GM10266 (cell line): Measurements from ENCODE around the gene BCAS1.

Experiments used
- DNase-seq: peaks from one replicate; pipeline ENCODE4 v3.0.0; 2012; ENCODE audit errors: extremely low spot score
- TF ChIP-seq, protein P1 (sequence below): IDR thresholded peaks from 2 replicates; pipeline ENCODE4 v1.5.1; 2012; ENCODE audit warnings: mild to moderate bottlenecking, low read depth; ENCODE audit not compliant: control insufficient read depth, insufficient read depth; ENCODE audit errors: missing control alignments

The BCAS1 gene

GRCh38 chr20:54085425-54085824 is 15.0 kb upstream of the BCAS1 start:
- TF ChIP-seq, protein P1, sequence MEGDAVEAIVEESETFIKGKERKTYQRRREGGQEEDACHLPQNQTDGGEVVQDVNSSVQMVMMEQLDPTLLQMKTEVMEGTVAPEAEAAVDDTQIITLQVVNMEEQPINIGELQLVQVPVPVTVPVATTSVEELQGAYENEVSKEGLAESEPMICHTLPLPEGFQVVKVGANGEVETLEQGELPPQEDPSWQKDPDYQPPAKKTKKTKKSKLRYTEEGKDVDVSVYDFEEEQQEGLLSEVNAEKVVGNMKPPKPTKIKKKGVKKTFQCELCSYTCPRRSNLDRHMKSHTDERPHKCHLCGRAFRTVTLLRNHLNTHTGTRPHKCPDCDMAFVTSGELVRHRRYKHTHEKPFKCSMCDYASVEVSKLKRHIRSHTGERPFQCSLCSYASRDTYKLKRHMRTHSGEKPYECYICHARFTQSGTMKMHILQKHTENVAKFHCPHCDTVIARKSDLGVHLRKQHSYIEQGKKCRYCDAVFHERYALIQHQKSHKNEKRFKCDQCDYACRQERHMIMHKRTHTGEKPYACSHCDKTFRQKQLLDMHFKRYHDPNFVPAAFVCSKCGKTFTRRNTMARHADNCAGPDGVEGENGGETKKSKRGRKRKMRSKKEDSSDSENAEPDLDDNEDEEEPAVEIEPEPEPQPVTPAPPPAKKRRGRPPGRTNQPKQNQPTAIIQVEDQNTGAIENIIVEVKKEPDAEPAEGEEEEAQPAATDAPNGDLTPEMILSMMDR = no peak
- DNase-seq = no peak

- TF ChIP-seq, protein P1 = no peak
- no peak for DNase-seq
Measured at GRCh38 chr20:54084727-54085388, 14.5 kb upstream of the BCAS1 start.

DNA sequence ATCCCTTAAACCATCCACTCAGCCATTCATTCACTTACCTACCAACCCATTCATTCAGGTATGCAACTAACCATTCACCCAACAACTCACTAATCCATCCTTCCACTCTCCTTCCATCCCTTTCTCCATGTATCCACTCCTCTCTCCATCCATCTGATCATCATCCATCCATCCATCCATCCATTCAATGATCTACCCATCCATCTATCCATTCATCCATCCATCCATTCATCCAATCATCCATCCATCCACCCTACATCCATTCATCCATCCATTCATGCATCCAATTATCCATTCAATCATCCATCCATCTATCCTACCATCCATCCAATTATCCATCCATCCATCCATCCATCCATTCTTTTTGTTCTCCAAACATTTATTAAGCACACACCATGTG is 13.8 kb upstream of the BCAS1 start:
- DNase-seq = no peak
- TF ChIP-seq, protein P1 = no peak

GRCh38 chr20:54083459-54083858 is 13.1 kb upstream of the BCAS1 start:
- TF ChIP-seq, protein P1 = no peak

GRCh38 chr20:54082100-54082499 is 11.7 kb upstream of the BCAS1 start:
- DNase-seq = no peak
- TF ChIP-seq, protein P1 = no peak

More at GRCh38 chr20:54083459-54083858, 13.1 kb upstream of the BCAS1 start:
- DNase-seq = no peak

DNA sequence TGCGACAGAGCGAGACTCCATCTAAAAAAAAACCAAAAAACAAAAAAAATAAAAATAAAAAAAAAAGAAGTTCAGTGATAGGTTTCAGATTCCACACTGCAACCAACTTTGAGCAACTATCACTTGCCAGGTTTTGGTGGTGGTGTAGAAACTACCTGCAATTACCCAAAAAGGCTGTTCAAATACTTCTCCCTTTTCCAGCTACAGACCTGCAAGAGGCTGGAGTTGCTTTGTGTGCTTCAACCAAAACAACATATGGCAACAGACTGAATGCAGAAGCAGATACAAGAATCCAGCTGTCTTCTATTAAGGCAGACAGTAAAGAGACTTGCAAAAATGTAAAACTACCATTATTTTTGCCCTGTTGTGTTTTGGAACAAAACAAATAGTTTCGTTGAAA is 9.3 kb upstream of the BCAS1 start:
- TF ChIP-seq, protein P1 = no peak
- DNase-seq = no peak

DNA sequence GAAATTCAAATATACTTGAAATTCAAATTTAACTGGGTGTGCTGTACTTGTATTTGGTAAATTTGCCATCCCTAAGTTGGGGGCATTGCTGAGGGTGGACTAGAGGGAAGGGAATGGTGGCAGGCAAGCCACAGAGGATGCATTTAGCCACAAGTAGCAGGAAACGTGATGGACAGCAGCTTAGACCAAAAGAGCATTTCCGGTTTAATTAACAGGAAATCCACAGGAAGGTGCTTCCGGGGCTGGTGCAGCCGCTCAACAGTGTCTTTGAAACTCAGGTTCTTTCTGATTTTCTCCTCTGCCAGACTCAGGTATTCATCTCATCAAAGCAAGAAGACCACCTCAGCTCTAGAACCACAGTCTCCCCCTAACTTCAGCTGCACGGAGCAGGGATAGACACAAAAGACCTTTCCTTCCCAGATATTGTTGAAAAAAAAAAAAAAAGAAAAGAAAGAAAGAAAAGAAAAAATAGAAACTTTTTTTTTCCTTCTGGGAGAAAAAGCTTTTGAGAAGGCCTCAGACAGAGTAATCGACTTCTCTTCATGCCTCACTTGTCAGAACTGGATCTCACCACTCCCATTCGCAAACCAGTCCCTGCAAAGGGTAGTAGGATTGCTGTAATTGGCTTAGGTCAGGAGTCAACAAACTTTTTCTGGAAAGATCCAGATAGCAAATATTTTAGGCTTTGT is 8.0 kb upstream of the BCAS1 start:
- TF ChIP-seq, protein P1 = no peak
- peak; percentile 29 for DNase-seq
